SHP77 (cell line): Measurements from ENCODE around the gene HMGN5.

ENCODE experiments used
- DNase-seq, 2 experiments: peaks; one replicate each; lab custom pipeline; 2025; lab: John Stamatoyannopoulos, UW

The HMGN5 gene

DNA sequence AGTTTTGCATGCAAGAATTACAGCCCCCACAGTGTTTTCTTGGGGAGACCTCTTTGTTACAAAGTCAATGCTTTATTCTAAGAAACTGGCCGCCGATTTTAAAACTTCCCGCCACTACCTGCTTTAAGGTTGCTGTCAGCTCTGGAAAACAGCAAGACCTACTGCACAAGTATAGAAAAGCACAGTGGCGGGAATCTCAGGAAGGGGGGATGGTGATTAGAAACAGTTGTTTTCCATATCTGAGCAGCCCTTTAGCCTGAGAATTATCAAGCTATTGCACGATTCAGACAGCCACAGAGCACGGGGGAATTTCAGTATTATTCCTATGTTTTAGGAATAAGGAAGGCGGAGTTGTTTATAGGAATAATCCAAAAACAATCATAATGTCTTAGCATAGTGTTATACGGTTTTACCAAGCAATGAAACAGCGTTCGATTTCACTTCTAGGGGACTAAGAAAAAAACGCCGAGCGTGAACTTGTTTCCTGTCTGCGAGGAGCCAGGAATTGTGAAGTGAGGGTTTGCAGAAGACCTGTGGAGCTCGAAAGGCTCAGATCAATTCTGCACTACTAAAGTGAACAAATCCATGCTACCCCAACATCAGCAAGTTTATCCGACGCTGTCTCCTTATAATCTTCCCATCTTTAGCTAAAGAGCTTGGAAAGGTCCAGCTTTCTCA, 81.3 kb downstream of the HMGN5 start:
- no peak for DNase-seq

DNA sequence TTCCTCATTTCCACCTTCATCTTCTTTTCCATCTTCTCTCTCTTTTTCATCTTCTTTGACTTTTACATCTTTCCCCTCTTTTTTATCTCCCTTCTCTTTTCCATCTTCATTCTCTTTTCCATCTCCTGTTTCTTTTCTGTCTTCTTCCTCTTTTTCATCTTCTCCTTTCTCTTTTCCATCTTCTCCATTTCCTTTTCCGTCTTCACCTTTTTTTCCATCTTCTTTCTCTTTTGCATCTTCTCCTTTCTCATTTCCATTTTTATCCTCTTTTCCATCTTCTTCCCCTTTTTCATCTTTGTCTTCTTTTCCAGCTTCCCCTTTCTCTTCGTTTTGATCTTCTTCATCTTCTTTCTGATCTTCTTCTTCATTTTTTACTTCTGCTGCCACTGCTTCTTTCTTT, 87.0 kb downstream of the HMGN5 start:
- no peak for DNase-seq

DNA sequence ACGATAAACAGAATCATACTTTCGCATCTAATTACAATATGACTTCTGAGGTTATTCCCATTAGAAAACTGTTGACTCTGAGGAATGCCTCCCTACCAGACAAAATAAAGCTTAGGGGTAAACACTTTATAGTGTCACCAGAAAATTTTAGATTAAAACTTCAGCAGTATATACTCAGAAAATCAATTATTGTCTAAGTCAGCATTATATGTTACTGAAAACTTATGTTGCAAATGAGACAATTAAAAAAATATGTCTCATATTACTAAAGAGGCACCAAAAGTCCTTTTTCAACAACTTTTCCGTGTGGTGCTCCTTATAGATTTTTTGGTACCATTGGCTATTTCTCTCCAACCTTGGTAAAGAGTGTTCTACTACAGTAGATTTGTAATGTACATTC, 91.4 kb downstream of the HMGN5 start:
- no peak for DNase-seq

DNA sequence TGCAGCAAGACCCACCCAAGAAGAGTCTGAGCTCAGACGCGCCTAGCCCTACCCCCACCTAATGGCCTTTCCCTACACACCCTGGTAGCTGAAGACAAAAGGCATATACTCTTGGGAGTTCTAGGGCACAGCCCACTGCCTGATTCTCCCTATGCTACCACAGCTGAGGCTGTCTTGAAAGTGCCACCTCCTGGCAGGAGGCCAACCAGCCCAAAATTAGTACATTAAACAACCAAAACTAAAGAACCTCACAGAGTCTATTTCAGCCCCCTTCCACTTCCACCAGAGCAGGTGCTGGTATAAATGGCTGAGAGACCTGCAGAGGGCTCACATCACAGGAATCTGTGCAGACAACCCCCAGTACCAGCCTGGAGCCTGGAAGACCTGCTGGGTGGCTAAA, 119.1 kb downstream of the HMGN5 start:
- DNase-seq: no peak
